GM12865 (cell line): ENCODE data around the gene NUFIP2.
A peak's percentile ranks its signal among the peaks of the same experiment; 100 is the strongest.

ENCODE experiments used
- DNase-seq: peaks from one replicate; pipeline ENCODE4 v3.0.0; 2010; ENCODE audit warnings: low read depth
- H3K4me3 ChIP-seq: 2 replicates; pipeline ENCODE4 v1.5.1; 2011; ENCODE audit warnings: mild to moderate bottlenecking, low read depth, low read length, control low read depth
- TF ChIP-seq, protein P1 (sequence below): IDR thresholded peaks from 2 replicates; pipeline ENCODE4 v1.5.1; 2011; ENCODE audit warnings: low read length, control low read depth, low read depth, inconsistent platforms; ENCODE audit not compliant: insufficient read depth; ENCODE audit errors: missing control alignments

Gene NUFIP2

DNA sequence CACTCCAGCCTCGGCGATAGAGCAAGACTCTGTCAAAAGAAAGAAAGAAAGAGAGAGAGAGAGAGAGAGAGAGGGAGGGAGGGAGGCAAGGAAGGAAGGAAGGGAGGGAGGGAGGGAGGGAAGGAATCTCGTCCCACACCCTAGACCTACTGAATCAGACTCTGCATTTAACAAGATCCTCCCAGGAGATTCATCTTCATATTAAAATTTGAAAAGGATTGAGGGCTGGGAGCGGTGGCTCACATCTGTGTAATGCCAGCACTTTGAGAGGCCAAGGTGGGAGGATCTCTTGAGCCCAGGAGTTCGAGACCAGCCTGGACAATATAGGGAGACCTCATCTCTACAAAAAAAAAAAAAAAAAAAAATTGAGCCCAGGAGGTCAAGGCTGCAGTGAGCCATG lies 33.5 kb upstream of the NUFIP2 start:
- no peak for DNase-seq
- TF ChIP-seq, protein P1, sequence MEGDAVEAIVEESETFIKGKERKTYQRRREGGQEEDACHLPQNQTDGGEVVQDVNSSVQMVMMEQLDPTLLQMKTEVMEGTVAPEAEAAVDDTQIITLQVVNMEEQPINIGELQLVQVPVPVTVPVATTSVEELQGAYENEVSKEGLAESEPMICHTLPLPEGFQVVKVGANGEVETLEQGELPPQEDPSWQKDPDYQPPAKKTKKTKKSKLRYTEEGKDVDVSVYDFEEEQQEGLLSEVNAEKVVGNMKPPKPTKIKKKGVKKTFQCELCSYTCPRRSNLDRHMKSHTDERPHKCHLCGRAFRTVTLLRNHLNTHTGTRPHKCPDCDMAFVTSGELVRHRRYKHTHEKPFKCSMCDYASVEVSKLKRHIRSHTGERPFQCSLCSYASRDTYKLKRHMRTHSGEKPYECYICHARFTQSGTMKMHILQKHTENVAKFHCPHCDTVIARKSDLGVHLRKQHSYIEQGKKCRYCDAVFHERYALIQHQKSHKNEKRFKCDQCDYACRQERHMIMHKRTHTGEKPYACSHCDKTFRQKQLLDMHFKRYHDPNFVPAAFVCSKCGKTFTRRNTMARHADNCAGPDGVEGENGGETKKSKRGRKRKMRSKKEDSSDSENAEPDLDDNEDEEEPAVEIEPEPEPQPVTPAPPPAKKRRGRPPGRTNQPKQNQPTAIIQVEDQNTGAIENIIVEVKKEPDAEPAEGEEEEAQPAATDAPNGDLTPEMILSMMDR = no peak
- no peak overlapping the region for H3K4me3 ChIP-seq

DNA sequence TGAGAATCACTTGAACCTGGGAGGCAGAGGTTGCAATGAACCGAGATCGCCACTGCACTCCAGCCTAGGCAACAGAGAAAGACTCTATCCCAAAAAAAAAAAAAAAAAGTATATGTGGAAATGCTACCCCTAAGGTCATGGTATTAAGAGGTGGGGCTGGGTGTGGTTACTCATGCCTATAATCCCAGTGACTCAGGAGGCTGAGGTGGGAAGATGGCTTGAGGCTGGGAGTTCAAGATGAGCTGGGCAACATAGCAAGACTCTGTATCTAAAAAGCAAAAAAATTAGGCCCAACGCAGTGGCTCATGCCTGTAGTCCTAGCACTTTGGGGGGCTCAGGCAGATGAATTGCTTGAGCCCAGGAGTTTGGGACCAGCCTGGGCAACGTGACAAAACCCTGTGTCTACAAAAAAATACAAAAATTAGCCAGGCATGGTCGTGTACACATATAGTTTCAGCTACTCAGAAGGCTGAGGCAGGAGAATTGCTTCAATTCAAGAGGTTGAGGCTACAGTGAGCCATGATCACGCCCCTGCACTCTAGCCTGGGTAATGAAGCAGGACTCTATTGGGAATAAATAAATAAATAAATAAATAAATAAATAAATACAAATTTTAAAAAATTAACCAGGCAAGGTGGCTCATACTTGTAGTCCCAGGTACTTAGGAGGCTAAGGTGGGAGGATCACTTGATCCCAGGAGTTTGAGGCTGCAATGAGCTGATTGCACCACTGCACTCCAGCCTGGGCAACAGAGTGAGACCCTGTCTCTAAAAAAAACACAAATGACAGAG lies 32.3 kb upstream of the NUFIP2 start:
- H3K4me3 ChIP-seq = no peak overlapping the region
- TF ChIP-seq, protein P1 = no peak
- DNase-seq = no peak

DNA sequence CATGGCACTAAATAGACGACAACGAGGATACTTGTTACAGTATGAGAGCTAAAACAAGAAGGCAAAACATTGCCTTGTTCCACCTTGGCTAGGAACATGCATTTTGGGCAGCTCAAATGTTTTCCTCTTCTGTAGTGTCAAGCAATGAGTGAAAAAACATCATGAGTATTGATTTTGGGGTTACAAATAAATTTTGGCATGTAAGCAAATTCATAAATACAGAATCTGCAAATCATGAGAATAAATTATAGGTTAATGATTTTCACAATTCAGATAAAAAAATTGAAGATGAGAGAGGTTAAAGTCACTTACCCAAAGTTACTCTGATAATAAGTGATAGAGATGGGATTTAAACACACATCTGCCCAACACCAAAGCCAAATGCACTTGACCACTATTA lies 28.4 kb upstream of the NUFIP2 start:
- DNase-seq = no peak
- TF ChIP-seq, protein P1 = no peak
- no peak overlapping the region for H3K4me3 ChIP-seq

DNA sequence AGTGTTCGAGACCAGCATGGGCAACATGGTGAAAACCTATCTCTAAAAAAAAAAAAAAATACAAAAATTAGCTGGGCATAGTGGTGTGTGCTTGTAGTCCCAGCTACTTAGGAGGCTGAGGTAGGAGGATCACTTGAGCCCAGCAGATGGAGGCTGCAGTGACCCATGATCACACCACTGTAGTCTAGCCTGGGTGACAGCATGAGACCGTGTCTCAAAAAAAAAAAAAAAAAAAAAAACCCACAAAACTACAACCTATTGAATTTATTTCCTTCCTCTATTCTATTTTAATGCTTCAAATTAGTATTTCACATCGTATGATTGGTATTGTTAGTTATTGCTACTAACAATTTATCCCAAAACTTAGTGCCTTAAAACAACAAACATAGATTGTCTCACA lies 9.4 kb upstream of the NUFIP2 start:
- DNase-seq = no peak

DNA sequence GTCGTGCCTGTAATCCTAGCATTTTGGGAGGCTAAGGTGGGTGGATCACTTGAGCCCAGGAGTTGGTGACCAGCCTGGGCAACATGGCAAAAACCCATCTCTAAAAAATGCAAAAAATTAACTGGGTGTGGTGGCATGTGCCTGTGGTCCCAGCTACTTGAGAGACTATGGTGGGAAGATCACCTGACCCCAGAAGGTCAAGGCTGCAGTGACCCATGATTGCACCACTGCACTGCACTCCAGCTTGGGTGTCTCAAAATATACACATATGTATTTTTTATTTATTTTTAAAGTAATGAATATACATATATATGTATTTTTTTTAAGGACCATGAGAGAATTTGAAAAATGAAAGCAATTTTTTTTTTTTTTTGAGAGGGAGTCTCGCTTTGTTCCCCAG lies 5.1 kb upstream of the NUFIP2 start:
- TF ChIP-seq, protein P1 = no peak
- H3K4me3 ChIP-seq = no peak overlapping the region
- no peak for DNase-seq

More for the DNA sequence above, 9.4 kb upstream of the NUFIP2 start:
- TF ChIP-seq, protein P1 = no peak
- H3K4me3 ChIP-seq = no peak overlapping the region

DNA sequence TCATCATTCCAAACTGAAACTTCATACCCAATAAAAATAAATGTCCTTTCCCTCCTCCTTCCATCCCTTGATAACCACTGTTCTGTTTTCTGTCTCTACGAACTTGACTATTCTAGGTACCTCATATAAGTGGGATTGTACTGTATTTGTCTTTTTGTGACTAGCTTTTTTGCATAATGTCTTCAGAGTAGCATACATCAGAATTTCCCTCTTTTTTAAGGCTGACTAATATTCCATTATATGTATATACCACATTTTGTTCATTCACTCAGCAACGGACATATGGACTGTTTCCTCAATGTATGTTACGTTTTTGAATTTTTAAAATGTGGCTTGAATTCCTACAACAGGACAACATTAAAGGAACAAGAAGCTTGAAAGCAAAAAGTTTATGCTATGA lies 1.5 kb upstream of the NUFIP2 start:
- no peak overlapping the region for H3K4me3 ChIP-seq
- DNase-seq = no peak
- TF ChIP-seq, protein P1 = no peak

DNA sequence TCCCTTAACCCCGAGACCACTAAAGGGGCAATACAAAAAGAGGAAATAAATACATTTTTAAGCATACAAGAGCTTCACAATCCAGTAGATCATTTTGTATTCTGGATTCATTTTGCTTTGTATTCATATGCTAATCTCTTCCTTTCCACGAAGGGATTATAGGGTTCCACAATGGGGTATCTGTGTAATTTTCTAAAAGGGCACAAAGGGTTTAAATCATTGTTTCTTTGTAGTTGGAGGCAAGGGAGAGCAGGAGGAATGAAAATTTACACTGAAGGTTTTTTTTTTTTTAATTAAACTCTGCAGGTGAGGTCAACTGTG lies 592 bp upstream of the NUFIP2 start:
- DNase-seq = no peak
- TF ChIP-seq, protein P1 = no peak

More for the DNA sequence above, 592 bp upstream of the NUFIP2 start:
- H3K4me3 ChIP-seq = peak overlapping the region; percentile 95
